ENCODE results near the gene PRDM13.
"Not testable (repeated sequence)": the region's sequence is repeated elsewhere in the genome, so short reads cannot be mapped to it uniquely, and the experiment has no call there.

The PRDM13 gene

DNA sequence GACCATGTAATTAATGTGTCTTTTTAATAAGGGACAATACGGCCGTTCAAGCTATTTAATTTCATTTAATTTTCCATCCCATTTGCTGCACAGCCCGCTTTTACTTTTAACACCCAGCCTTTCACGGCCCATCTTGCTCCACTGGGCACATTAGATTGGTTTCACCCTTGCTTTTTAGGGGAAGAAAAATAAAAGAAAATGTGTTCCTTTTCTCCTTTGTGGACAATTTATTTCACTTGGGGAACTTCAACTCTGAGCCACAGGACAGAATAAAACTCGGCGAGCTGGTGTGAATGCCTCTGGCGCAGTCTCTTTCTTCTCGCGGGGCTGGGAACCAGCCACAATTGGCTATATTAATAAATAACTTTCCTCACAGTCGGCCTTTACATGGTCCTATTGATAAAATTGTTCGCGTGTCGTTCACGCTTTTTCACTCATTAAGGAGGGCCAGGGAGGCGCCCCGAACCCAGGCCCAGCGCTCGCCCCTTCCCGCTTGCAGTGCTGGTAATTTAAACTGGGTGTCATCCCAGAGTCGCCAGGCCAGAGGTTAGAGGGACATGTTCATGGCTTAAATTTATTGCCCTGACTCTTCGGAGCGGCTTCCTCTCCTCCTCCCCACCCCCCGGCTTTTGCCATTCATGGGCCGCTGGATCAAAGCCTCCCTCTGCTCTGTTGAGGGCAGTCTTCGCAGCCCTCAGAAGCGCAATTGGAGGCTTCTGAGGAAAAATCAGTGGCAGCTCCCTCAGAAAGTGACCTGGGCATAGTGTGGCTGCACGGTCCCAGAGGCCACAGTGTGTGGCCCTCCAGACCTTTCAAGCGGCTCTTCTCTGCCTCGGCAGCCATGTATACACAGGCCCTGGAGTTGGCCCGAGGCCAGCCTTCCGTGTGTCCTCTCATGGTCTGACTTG is 2.2 kb upstream of the PRDM13 start:
- DNase-seq = no peak

DNA sequence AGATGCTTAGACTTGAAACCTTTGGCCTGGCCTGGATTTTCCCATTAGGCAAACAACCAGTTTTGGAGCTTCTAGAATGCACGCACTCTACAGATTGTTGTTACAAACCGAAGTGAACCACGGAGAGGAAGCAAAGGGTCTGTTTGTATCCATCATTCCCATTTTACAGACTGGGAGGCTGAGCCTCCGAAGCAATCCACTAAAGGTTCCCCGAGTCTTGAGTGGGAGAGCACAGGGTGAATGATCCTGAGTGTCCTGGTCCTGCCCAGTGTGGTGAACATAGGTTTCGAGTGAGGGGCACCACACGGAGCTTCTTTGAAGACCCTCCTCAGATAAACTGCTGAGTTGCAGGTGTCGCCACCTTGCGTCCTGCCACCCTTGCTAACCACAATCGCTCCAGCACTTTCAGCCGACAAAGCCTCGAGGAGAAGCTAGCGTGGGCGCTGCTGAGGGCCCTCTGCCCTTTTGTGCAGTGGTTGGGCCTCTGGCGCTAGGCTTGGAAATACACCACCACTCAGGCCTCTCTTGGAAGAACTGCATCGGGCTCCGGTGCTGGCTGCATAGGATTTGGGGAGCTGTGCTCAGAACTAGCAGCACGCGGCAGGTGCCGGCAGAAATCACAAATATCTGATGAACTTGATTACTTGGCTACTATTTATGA is 1.4 kb upstream of the PRDM13 start:
- no peak for DNase-seq

DNA sequence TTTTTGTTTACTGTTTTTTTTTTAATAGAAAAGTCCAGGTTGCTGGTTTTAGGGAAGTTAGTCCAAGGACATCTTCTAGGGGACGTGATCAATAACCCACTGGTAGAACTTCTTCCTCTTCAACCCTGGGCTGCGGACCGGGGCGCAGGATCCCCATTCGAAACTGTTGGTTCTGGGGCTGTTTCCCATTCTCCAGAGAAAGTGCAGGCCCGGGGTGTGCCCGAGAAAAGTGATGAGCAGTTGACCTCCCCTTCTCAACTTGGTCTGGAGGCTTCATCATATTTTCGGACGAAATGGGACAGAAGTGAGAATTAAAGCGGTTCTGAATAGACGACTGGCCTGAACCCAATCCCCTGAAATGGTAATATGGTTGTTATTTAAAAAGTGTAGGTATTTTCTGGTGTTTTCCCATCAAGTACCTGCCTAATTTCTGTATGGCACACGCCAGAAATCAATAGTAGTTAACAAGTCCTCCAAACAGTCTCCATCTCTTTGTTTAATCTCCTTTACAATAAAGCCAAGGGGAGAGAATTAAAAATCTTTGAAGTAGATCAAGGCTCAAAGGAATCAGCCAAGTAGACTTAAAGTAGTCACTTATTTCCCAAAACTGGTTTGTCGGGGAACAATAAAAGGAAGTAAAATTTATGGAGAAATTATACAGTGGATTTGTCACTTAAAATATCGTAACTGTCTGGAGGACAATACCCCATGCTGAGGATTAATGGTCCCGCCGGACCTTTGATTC is 550 bp upstream of the PRDM13 start:
- DNase-seq = no peak

DNA sequence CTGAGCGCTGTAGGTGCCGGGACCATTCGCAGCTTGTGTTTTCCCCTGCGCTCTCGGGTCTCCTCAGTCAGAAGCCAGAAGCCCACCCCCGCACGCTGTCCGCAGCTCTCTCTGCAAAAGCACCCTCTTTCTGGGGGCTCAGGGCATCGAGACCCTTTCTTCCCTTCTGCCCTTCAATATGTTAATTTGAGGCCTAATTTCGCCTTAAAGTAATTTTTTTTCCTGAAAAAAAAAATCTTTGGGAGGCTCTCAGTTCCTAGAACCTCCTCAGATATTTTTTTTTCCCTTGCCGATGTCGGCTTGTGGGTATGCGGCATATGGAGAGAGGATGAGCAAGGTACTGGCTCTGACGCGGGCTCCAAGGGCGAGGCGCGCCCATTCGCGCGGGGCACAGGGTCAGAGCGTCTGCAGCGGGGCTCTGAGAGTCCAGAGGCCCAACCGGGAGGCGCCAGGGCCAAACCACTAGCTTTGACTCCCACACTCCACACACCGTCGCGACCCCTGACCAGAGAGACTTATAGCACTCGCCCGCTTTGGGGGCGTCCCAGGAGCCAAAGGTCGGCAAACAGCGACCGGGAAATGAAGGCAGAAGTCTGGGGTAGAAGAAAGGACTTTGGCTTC is 893 bp downstream of the PRDM13 start:
- no peak for DNase-seq

DNA sequence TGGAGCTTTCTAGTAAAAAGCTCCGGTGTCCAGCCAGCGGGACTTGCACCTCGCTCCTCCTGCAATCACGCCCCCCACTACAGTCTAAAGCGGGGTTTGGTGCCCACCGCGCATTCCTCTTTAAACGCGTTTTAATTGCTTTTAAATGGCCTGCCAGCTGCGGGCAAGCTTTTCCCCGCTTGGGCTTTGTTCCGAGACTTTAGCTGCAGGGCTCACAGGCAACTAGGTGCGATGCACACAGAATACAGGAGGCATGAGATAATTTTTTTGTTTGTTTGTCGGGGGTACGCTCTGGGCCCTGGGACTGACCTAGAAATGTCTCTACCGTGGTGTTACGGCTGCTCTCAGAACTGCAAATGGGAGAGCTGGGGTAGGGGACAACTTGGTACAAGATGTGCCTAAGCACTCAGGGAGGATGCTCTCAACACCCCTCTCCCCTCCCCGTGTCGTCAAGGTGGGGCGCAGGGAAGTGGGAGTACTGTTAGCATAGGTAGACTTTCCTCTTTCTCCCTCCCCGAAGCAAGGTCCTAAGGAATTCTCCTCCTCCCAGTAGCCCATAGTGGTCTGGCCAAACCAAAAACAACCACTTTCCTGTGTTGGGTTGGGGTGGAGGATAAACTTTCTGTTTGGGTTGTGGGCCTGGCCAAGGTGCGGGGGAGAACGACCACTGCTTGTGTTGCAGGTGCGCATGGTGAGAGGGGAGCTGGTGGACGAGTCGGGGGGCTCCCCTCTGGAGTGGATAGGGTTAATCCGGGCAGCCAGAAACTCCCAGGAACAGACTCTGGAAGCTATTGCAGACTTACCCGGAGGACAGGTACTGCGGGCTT is 1.6 kb downstream of the PRDM13 start:
- no peak for DNase-seq

DNA sequence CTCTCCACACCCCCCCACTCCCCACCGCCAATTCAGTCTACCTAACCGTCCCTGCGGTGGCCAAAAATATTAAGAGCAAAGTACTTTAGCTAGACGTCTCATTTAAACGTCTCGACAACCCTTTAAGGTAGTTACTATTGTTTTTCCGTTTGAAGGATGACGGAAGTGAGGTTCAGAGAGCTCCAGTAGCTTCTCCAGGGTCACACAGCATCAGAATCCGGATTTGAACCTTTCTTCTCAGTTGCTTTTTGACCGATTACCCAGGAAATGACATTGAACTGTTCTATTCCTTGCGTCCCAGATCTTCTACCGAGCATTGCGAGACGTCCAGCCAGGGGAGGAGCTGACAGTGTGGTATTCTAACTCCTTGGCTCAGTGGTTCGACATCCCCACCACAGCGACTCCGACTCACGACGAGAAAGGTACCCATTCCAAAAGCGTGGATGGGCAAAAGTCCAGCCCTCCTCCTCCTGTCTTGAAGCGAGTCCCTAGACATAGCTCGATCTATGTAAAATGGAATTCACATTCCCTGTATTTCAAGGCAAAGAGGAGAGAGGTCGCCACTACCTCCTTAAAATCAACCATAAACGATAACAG is 2.4 kb downstream of the PRDM13 start:
- no peak for DNase-seq

DNA sequence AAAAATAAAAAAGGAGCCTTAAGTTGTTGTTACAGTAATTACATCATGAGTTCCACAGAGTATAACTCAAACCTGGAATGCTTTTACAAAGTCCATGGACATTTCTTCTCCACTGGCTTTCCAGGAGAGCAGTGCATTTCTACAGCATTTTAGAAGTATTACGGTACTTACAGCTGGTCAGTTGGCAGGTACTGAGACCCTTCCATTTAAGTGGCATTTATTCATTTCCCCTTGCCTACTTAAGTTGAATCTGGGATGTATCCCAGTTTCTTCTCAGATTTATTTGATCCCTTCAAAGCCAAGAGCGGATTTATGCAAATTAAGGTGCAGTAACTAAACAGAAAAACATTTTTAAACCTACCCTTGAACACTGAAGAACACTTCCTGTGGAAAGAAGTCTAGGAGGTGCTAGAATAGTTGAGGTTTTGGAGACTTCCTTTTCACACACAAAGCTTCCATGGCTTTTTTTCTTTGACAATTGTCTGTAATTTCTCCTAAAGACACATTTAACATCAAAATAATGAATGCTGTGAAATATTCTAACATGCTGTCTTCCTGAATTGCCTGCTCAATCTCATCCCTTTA is 3.4 kb downstream of the PRDM13 start:
- DNase-seq = no peak

DNA sequence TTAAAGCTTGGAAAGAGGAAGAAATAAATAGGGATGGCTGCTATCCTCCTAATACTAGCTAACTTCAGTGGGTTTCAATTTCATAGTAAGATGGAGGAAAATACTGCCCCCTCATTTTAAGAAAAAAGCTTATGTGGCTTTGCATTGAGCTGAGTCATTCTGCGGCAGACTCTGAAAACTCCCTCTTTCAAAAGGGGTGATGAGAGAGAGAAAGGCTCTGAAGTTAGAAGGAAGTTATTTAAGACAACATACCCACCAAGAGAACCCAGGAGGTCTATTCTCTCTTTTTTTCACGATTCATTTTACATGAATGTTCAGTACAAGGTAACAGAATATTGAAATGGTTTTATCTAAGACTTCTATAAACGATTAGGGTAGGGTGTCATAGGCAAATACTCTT is 4.5 kb downstream of the PRDM13 start:
- DNase-seq = no peak

DNA sequence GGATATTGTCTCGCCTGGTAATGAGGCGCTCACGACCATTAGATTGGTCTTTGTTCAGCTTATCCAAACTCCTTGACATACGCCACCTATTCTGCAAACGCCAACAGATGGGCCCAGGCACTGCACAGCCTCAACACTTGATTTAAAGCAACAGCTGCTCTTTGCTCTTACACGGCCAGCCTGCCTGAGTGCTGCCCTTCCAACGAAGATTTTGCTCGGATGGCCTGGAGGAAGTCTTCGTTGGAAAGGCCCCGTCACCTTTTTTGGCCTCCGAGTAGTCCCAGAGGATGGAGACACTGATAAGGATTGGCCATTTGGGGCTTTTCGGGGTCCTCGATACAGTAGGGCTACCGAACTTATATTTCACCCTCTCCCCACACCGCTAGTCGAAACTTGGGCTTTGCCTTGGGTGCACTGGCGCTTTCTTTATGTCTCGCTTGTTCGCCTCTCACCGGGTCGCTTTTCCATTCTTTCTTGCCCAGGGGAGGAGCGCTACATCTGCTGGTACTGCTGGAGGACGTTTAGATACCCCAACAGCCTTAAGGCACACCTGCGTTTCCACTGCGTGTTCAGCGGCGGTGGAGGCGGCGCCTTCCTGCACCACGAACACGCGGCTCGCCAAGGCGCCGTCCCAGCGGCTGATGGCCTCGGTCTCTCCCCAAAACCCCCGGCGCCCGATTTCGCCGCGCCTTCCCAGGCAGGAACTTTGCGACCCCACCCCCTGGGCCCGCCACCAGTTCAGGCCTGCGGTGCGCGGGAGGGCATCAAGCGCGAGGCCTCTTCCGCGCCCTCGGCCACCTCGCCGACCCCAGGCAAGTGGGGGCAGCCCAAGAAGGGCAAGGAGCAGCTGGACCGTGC is 6.1 kb downstream of the PRDM13 start:
- no peak for DNase-seq

DNA sequence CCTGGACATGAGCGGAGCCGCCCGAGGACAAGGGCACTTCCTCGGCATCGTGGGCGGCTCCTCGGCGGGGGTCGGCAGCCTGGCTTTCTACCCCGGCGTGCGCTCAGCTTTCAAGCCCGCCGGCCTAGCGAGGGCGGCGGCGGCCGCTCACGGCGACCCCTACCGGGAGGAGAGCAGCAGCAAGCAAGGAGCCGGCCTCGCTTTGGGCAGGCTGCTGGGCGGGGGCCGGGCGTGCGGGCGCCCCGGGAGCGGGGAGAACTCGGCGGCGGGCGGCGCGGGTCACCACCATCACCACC is 6.7 kb downstream of the PRDM13 start:
- peak; percentile 48 for DNase-seq

DNA sequence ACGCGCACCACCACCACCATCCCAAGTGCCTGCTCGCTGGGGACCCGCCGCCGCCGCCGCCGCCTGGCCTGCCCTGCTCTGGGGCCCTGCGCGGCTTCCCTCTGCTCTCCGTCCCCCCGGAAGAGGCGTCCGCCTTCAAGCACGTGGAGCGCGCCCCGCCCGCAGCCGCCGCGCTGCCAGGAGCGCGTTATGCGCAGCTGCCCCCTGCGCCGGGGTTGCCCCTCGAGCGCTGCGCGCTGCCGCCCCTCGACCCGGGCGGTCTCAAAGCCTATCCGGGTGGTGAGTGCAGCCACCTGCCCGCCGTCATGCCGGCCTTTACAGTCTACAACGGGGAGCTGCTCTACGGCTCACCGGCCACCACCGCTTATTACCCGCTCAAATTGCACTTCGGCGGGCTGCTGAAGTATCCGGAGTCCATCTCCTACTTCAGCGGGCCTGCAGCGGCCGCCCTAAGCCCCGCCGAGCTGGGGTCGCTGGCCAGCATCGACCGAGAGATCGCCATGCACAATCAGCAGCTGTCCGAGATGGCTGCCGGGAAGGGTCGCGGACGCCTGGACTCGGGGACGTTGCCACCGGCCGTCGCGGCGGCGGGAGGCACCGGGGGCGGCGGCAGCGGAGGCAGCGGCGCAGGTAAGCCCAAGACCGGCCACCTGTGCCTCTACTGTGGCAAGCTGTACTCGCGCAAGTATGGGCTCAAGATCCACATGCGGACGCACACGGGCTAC is 7.2 kb downstream of the PRDM13 start:
- DNase-seq = peak; percentile 41

DNA sequence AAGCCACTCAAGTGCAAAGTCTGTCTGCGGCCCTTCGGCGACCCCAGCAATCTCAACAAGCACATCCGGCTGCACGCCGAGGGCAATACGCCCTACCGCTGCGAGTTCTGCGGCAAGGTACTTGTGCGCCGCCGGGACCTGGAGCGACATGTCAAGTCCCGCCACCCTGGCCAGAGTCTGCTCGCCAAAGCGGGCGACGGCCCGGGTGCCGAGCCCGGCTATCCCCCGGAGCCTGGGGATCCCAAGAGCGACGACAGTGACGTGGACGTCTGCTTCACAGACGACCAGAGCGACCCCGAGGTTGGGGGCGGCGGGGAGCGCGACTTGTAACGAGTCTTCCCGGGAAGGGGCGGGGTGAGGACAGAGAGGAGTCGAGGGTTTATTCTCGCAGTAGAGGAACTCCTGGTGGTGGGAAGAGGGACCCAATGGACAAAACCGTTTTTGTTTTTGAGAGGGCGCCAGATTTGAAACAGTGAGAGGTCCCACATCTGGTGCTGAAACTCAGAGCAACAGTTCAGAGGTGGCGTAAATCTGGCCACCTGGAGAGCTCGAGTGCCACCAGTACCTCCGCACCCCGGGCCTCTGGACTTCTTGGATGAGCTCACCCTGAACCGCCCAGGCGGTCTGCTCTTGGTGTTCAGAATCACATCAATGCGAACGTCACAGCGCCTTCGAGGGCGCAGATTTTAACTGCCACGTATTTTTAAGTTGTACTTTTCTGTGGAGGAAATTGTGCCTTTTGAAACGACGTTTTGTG is 8.0 kb downstream of the PRDM13 start:
- no peak for DNase-seq

DNA sequence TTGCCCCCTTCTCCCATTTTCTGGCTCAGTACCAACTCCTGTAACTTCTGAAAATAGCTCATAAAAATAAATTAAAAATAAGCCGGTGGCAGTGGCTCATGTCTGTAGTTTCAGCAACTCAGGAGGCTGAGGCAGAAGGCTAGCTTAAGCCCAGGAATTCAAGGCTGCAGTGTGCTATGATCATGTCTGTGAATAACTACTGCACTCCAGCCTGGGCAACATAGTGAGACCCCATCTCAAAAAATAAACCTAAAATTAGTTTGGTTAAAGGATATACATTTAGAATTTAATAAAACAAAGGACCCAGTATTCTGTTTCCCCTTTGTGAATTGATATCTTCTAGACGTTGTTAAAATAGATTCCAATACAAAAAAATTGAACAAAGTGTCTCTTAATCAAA is 10.5 kb downstream of the PRDM13 start:
- no peak for DNase-seq

DNA sequence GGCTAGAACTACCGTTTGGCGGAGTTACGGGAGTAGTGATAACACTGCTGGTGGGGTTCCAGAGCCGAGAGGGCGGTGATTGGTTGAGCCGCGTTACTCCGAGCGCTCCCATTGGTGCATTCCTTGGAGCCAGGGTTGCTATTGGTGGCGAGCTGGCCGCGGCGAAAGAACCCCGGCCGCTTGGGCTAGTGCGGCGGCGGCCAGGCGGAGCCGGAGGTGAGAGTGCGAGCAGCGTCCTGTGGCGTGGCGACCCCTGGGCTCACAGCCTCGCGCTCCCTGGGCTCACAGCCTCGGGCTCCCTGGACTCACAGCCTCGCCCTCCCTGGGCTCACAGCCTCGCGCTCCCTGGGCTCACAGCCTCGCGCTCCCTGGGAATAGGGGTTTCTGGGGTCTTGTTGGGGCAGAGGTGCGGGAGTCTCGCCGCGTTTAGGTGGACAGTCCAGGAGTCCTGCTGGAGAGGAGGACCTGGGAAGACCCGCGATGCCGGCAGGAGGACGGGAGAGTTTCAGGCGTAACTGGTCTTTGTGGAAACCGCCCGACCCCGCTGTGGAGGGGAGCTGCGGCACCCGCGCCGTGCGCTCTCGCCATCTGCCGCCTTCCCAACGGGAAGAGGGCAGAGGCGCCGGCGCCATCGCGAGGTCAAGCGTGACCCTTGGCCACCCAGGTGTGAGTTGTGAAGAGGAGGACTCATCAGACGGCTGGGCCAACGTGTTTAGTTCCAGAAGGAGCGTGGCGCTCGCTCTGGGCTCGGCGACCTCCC is 12.2 kb downstream of the PRDM13 start:
- DNase-seq = no peak

DNA sequence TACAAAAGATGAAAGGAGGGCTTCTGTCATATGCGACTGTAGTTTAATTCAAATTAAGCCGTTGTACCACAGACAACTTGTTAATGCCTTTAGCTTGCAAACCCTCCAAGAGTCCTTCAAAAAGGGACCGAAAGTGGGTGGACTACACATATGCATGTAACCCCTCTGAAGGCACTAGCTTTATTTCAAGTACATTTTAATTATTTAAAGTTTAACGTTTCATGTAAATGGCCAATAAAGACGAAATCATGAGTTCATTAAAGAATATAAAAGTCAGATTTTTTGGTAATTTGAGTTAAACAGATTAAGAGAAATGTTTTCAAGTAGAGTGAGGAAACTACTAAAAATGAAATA is 12.8 kb downstream of the PRDM13 start:
- no peak for DNase-seq

DNA sequence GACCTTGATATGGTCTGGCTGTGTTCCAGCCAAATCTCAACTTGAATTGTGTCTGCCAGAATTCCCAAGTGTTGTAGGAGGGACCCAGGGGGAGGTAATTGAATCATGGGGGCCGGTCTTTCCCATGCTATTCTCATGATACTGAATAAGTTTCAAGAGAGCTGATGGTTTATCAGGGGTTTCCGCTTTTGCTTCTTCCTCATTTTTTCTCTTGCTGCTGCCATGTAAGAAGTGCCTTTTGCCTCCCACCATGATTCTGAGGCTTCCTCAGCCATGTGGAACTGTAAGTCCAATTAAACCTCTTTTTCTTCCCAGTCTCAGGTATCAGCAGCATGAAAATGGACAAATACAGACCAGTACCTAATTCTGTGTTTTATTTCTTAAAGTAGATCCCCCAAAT is 15.4 kb downstream of the PRDM13 start:
- DNase-seq = not testable (repeated sequence)

DNA sequence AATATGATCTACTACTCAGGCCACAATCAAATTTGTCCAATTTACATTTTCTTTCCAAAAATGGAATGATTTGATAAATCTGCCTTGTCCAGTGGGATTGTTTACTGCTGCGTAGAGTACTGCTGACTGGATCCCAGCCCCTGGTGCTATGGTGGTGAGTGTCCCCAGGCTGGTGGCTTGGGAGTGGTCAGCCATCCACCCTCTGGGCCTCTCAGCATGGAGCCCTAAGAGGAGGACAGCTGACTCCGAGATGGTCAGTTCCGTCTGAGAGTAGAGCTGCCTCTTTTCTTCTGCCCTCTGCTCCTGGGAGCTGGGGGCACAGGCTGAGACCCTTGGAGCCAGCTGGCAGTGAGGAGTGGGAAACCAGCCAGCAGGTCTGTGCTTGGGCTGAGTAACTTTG is 22.7 kb downstream of the PRDM13 start:
- DNase-seq = no peak

DNA sequence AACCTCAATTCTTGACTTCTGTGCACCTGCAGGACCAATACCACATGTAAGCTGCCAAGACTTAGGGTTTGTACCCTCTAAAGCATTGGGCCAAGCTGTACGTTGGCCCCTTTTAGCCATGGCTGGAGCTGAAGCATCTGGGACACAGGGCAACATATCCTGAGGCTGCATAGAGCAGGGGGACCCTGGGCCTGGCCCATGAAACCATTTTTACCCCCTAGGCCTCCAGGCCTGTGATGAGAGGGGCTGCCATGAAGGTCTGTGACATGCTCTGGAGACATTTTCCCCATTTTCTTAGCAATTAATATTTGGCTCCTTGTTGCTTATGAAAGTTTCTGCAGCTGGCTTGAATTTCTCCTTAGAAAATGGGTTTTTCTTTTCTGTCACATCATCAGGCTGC is 31.0 kb downstream of the PRDM13 start:
- no peak for DNase-seq

DNA sequence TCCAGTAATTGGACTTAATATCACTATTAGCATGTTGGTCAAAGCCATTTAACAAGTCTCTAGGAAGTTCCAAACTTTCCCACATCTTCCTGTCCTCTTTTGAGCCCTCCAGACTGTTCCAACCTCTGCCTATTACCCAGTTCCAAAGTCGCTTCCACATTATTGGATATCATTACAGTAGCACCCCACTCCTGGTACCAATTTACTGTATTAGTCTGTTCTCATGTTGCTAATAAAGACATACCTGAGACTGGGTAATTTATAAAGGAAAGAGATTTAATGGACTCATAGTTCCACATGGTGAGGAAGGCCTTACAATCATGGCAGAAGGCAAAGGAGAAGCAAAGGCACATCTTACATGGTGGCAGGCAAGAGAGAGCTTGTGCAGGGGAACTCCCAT is 31.7 kb downstream of the PRDM13 start:
- not testable (repeated sequence) for DNase-seq
